ENCODE measurements around the gene BRD8. TPM values are rescaled to one million over a fixed set of nuclear protein-coding genes. Genes with fewer than 3 reads are reported as not detected.
A peak's percentile ranks its signal among the peaks of the same experiment; 100 is the strongest.

BRD8 gene, protein sequence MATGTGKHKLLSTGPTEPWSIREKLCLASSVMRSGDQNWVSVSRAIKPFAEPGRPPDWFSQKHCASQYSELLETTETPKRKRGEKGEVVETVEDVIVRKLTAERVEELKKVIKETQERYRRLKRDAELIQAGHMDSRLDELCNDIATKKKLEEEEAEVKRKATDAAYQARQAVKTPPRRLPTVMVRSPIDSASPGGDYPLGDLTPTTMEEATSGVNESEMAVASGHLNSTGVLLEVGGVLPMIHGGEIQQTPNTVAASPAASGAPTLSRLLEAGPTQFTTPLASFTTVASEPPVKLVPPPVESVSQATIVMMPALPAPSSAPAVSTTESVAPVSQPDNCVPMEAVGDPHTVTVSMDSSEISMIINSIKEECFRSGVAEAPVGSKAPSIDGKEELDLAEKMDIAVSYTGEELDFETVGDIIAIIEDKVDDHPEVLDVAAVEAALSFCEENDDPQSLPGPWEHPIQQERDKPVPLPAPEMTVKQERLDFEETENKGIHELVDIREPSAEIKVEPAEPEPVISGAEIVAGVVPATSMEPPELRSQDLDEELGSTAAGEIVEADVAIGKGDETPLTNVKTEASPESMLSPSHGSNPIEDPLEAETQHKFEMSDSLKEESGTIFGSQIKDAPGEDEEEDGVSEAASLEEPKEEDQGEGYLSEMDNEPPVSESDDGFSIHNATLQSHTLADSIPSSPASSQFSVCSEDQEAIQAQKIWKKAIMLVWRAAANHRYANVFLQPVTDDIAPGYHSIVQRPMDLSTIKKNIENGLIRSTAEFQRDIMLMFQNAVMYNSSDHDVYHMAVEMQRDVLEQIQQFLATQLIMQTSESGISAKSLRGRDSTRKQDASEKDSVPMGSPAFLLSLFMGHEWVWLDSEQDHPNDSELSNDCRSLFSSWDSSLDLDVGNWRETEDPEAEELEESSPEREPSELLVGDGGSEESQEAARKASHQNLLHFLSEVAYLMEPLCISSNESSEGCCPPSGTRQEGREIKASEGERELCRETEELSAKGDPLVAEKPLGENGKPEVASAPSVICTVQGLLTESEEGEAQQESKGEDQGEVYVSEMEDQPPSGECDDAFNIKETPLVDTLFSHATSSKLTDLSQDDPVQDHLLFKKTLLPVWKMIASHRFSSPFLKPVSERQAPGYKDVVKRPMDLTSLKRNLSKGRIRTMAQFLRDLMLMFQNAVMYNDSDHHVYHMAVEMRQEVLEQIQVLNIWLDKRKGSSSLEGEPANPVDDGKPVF
- 10 to 100 TPM; 42.0 to 45.4 TPM for total RNA-seq
- 100 to 1,000 TPM; 151 to 212 (median 165) TPM for polyA plus RNA-seq (ENCODE audit: insufficient read length in 6 of 6)
- long read RNA-seq, donor 1, transcript BRD8-226 (6 exons, 557 nt): major isoform, 19 of 86 reads
- long read RNA-seq, donor 1, partial matches to known transcripts: 53 of 86 reads
- long read RNA-seq, donor 1, other reads (novel, unspliced or antisense): 9 of 86 reads
- long read RNA-seq, donor 2, transcript BRD8-226 (6 exons, 557 nt): major isoform, 20 of 58 reads
- long read RNA-seq, donor 2, partial matches to known transcripts: 37 of 58 reads
- long read RNA-seq, donor 2, other reads (novel, unspliced or antisense): 0 of 58 reads
- long read RNA-seq, donor 3, partial matches to known transcripts: 23 of 27 reads
- long read RNA-seq, donor 3, other reads (novel, unspliced or antisense): 0 of 27 reads
- long read RNA-seq, donor 4, transcript BRD8-226 (6 exons, 557 nt): major isoform, 5 of 13 reads
- long read RNA-seq, donor 4, partial matches to known transcripts: 3 of 13 reads
- long read RNA-seq, donor 4, other reads (novel, unspliced or antisense): 1 of 13 reads
- long read RNA-seq, donor 5, transcript BRD8-226 (6 exons, 557 nt): major isoform, 10 of 35 reads
- long read RNA-seq, donor 5, partial matches to known transcripts: 21 of 35 reads
- long read RNA-seq, donor 5, other reads (novel, unspliced or antisense): 0 of 35 reads
- long read RNA-seq, donor 6, transcript BRD8-226 (6 exons, 557 nt): major isoform, 11 of 47 reads
- long read RNA-seq, donor 6, partial matches to known transcripts: 30 of 47 reads
- long read RNA-seq, donor 6, other reads (novel, unspliced or antisense): 0 of 47 reads
- long read RNA-seq, donor 7, partial matches to known transcripts: 39 of 47 reads
- long read RNA-seq, donor 7, other reads (novel, unspliced or antisense): 0 of 47 reads
- long read RNA-seq, donor 8, partial matches to known transcripts: 10 of 19 reads
- long read RNA-seq, donor 8, other reads (novel, unspliced or antisense): 0 of 19 reads
- long read RNA-seq, donor 9, partial matches to known transcripts: 0 of 1 reads
- long read RNA-seq, donor 9, other reads (novel, unspliced or antisense): 0 of 1 reads
- long read RNA-seq, donor 10, partial matches to known transcripts: 1 of 5 reads
- long read RNA-seq, donor 10, other reads (novel, unspliced or antisense): 0 of 5 reads
- long read RNA-seq, donor 11, transcript BRD8-226 (6 exons, 557 nt): major isoform, 7 of 24 reads
- long read RNA-seq, donor 11, partial matches to known transcripts: 12 of 24 reads
- long read RNA-seq, donor 11, other reads (novel, unspliced or antisense): 0 of 24 reads
- long read RNA-seq, donor 12, transcript BRD8-226 (6 exons, 557 nt): major isoform, 9 of 17 reads
- long read RNA-seq, donor 12, partial matches to known transcripts: 5 of 17 reads
- long read RNA-seq, donor 12, other reads (novel, unspliced or antisense): 0 of 17 reads

DNA sequence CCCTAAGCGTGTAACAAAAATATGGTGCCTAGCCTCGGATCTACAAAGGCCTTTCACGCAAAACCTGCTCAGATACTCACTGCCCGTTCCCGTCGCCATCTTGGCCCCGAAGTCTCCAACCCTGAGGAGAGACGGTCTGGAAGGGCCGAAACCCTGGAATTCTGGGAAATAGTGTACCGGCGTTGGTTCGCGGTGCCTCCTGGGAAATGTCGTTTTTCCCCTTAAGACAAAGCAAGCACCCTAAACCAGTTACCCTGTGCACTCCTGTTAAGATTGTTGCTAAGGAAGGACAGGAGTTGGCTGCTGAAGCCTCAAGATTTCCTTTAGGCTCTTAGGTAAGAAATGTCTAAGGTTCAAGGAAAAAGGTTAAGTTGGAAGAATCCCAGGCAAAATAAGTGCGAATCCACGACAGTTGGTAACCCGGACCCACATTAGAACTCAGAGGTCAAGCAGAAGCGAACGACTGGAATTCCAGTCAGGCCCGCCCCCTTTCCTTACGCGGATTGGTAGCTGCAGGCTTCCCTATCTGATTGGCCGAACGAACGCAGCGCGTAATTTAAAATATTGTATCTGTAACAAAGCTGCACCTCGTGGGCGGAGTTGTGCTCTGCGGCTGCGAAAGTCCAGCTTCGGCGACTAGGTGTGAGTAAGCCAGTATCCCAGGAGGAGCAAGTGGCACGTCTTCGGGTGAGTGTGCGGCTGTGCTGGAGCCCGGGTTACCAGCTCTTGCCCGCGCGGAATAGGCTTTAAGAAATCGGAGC, at the start of gene BRD8, which contains the start of gene KIF20A:
BRD8 (minus strand) TSS at position 115 of the 761 bp plus-strand sequence; CDS start at position 99, 16 bp downstream.
KIF20A (plus strand) TSS at position 597 of the 761 bp plus-strand sequence. CDS start 569 bp downstream, outside the sequence.
- H3K36me3 ChIP-seq: peaks cover 0 to 43% of the 10 kb centered on the region in 2 donors
- no peaks in the 10 kb centered on the region for H3K27me3 ChIP-seq
- DNase-seq (peak; percentile 87 to 97 (median 96)), ATAC-seq (peak; percentile 96)
- peak within 1 kb of the TSS; percentile 82 to 88 for H3K4me3 ChIP-seq
- TF ChIP-seq, protein P1, sequence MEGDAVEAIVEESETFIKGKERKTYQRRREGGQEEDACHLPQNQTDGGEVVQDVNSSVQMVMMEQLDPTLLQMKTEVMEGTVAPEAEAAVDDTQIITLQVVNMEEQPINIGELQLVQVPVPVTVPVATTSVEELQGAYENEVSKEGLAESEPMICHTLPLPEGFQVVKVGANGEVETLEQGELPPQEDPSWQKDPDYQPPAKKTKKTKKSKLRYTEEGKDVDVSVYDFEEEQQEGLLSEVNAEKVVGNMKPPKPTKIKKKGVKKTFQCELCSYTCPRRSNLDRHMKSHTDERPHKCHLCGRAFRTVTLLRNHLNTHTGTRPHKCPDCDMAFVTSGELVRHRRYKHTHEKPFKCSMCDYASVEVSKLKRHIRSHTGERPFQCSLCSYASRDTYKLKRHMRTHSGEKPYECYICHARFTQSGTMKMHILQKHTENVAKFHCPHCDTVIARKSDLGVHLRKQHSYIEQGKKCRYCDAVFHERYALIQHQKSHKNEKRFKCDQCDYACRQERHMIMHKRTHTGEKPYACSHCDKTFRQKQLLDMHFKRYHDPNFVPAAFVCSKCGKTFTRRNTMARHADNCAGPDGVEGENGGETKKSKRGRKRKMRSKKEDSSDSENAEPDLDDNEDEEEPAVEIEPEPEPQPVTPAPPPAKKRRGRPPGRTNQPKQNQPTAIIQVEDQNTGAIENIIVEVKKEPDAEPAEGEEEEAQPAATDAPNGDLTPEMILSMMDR (IDR thresholded peaks at IDR 0.05): no peak
- no peaks in the 10 kb centered on the region for H3K9me3 ChIP-seq
- H3K4me1 ChIP-seq: peaks cover 15 to 28% of the 10 kb centered on the region in 2 donors
- intact Hi-C loops (cut with DNase I): no loop called here
- H3K27ac ChIP-seq: peak within 1 kb of the TSS; percentile 87 to 90

DNA sequence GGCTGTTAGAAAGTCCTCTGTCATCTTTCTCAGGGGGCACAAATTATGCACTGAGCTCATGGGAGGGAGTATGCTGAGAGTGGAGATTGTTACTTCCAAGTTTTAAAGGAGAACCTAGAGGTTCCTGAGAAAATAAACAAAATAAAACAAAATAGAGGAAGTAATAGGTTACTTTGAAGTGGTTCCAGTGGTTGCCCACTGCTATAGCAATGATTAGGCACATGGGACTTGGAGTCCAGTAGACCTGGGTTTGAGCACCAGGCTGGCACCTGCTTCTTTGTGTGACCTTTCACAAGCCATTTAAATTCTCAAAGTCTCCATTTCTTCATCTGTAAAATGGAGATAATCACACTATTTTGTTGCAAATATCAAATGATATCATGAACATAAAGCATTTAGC, 48.5 kb upstream of the BRD8 start:
- TF ChIP-seq, protein P1 (IDR thresholded peaks at IDR 0.05): no peak
- Histone ChIP-seq H3K4me1 (peaks cover 0 to 8% of the 10 kb centered on the region in 2 donors), H3K27me3 (no peaks in the 10 kb centered on the region), H3K4me3 (no peak overlapping the region), H3K36me3 (no peaks in the 10 kb centered on the region), H3K9me3 (peaks cover 0 to 4% of the 10 kb centered on the region in 2 donors), H3K27ac (no peak overlapping the region)
- DNase-seq (no peak), ATAC-seq (no peak)
- intact Hi-C loops (cut with DNase I): no loop called here

DNA sequence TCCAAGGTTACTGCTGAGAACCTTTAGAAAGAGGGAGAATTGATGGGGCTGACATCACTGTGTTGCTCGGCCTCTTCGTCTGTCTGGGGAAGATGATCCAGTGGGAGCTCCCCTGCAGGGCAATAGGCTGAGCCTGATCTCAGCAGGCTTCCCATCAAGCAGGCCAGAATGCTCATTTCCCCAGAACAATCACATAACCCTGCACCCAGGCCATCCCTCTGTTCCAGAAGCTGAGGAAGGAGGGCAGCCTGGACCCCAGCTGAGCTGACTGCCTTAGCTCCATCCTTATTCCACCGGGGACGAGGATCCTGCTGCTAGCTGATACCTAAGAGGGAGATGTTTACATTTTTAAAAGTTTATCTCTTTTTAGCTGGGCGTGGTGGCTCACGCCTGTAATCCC, 46.3 kb upstream of the BRD8 start:
- H3K4me3 ChIP-seq: no peak overlapping the region
- DNase-seq: no peak
- TF ChIP-seq, protein P1 (IDR thresholded peaks at IDR 0.05): no peak
- H3K4me1 ChIP-seq: peaks cover 0 to 8% of the 10 kb centered on the region in 2 donors
- ATAC-seq: no peak
- no peak overlapping the region for H3K27ac ChIP-seq
- H3K27me3 ChIP-seq: no peaks in the 10 kb centered on the region
- H3K9me3 ChIP-seq: peaks cover 0 to 4% of the 10 kb centered on the region in 2 donors
- intact Hi-C loops (cut with DNase I): no loop called here
- H3K36me3 ChIP-seq: no peaks in the 10 kb centered on the region

Measured in left lung (tissue), 14 donors.